Keratinocyte (primary cell): Measurements from ENCODE around the gene PRKAG1. TPM values are rescaled to one million over a fixed set of nuclear protein-coding genes. Genes with fewer than 3 reads are reported as not detected.

Source experiments
- DNase-seq: peaks from one replicate; pipeline ENCODE4 v3.0.0-alpha.2; 2011; ENCODE audit warnings: low read depth, missing footprints, low spot score
- FAIRE-seq: peaks from 2 replicates; lab custom pipeline; 2011; peaks lifted over from hg19 to GRCh38; lab: Jason Lieb, UNC
- H2AFZ ChIP-seq: 2 replicates; pipeline ENCODE4 v1.6.0; 2012; ENCODE audit warnings: low read length, control low read depth, inconsistent platforms; ENCODE audit not compliant: control insufficient read depth
- H3K27ac ChIP-seq: 2 replicates; pipeline ENCODE4 v1.5.1; 2011; ENCODE audit warnings: low read length; ENCODE audit not compliant: control insufficient read depth, insufficient read depth
- H3K27me3 ChIP-seq: 3 replicates; pipeline ENCODE4 v1.6.0; 2011; ENCODE audit warnings: low read length; ENCODE audit not compliant: control insufficient read depth, insufficient read depth; ENCODE audit errors: extremely low read depth
- H3K36me3 ChIP-seq, 2 experiments: 2 replicates in 1 of 2; 3 replicates in 1 of 2; pipeline ENCODE4 v1.5.1; 2011; ENCODE audit warnings: low read length in 2 of 2, mild to moderate bottlenecking in 1 of 2; ENCODE audit not compliant: control insufficient read depth in 2 of 2, insufficient read depth in 2 of 2; ENCODE audit errors: extremely low read depth in 1 of 2
- H3K4me1 ChIP-seq: 3 replicates; pipeline ENCODE4 v1.5.1; 2011; ENCODE audit warnings: low read length; ENCODE audit not compliant: control insufficient read depth, insufficient read depth; ENCODE audit errors: extremely low read depth
- H3K4me2 ChIP-seq: 3 replicates; pipeline ENCODE4 v1.6.0; 2011; ENCODE audit warnings: low read depth, low read length; ENCODE audit not compliant: control insufficient read depth, insufficient read depth; ENCODE audit errors: extremely low read depth
- H3K4me3 ChIP-seq, 3 experiments: fragments of 200-600 bp in 1 of 3; sonication (generic) in 1 of 3; 2 replicates in 2 of 3; 3 replicates in 1 of 3; pipeline ENCODE4 v1.5.1; 2011 to 2016; ENCODE audit warnings: low read length in 3 of 3, mild to moderate bottlenecking in 3 of 3, control low read depth in 2 of 3, inconsistent platforms in 1 of 3, low read depth in 1 of 3, mixed read lengths in 1 of 3, mixed run types in 1 of 3, moderate library complexity in 1 of 3; ENCODE audit not compliant: control insufficient read depth in 2 of 3, insufficient read depth in 2 of 3; ENCODE audit errors: extremely low read depth in 1 of 3
- H3K79me2 ChIP-seq: 2 replicates; pipeline ENCODE4 v1.6.0; 2012; ENCODE audit warnings: low read length; ENCODE audit not compliant: control insufficient read depth, insufficient read depth
- H3K9ac ChIP-seq: 3 replicates; pipeline ENCODE4 v1.6.0; 2011; ENCODE audit warnings: low read length; ENCODE audit not compliant: control insufficient read depth, insufficient read depth; ENCODE audit errors: extremely low read depth
- H3K9me1 ChIP-seq: 3 replicates; pipeline ENCODE4 v1.6.0; 2011; ENCODE audit warnings: low read length; ENCODE audit not compliant: control insufficient read depth, insufficient read depth; ENCODE audit errors: extremely low read depth
- H3K9me3 ChIP-seq: 2 replicates; pipeline ENCODE4 v1.5.1; 2012; ENCODE audit warnings: low read depth, low read length; ENCODE audit not compliant: control insufficient read depth
- H4K20me1 ChIP-seq: 3 replicates; pipeline ENCODE4 v1.6.0; 2011; ENCODE audit warnings: low read length; ENCODE audit not compliant: control insufficient read depth, insufficient read depth; ENCODE audit errors: extremely low read depth
- EZH2 ChIP-seq: IDR thresholded peaks from one replicate; pipeline ENCODE4 v1.6.1; 2012; ENCODE audit warnings: inconsistent platforms, mild to moderate bottlenecking, low read length, moderate library complexity
- dilution Hi-C: fragments of 300-500 bp; cut with MboI; formaldehyde crosslinking; loops from one replicate; pipeline ENCODE4 v1.7.0; 2020; ENCODE audit warnings: low sequenced_read_pairs; ENCODE audit not compliant: extremely low pct_ligation_motif_present
- polyA plus RNA-seq, 5 experiments: library from polyadenylated mRNA; depleted of rRNA in 3 of 5; stranded (reverse) in 3 of 5; stranded (forward) in 1 of 5; unstranded in 1 of 5; fragments of >200 nt; gene quantifications; 1 replicate in 1 of 5; 2 replicates in 3 of 5; 3 replicates in 1 of 5; pipeline versions ENCODE4 v1.2.1 to v1.2.3, GENCODE V29; 2011 to 2012; ENCODE audit warnings: missing spikeins in 2 of 5, low read depth in 1 of 5, low replicate concordance in 1 of 5
- TF ChIP-seq, protein P1 (sequence below), 3 experiments: IDR thresholded peaks in 1 of 3; conservative IDR thresholded peaks in 1 of 3; optimal IDR thresholded peaks in 1 of 3; 2 replicates in 2 of 3; 3 replicates in 1 of 3; pipeline versions ENCODE3 to v1.5.1; 2011; ENCODE audit warnings: low read length in 3 of 3, mild to moderate bottlenecking in 3 of 3, moderate library complexity in 2 of 3, control low read depth in 1 of 3, inconsistent platforms in 1 of 3; ENCODE audit not compliant: insufficient read depth in 2 of 3; ENCODE audit errors: extremely low read depth in 1 of 3

The PRKAG1 gene
- polyA plus RNA-seq, 1 donor (not counting 4 experiments of a cell fraction or from before 2014, with no cell fraction given): 125 TPM

DNA sequence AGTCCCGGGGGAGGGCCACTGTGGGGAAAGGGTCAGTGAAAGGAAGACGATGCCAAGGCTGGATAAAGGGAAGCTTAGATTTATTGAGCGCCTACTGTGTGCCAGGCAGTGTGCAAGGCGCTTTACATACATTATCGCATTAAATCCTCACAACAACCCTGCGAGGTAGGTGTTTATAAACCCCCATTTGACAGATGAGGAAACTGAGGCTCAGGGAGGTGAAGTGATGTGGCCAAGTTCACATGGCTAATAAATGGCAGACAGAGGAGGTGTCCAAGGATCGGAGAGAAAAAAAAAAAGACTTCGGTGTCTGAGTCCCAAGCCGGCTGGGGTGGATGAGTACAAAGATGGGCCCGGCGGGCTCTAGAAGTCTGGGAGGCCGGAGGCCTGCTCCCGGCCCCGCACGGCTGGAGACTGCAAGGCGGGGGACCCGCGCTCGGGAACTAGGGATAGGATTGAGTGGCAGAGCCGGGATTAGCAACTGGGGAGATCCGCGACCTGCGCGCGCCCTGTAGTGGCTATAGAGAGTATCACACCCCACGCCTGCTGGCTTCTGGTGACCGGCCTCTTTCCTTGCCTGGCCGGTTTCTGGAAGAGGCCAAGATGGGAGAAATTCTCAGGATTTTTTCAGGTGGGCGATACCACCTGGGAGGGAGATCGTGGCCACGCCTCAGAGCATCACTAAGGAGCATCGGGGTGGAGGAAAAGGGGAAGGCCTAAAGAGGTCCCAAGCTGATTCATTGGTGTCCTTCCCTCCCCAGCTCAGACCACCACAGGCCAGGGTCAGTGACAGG is 23.3 kb downstream of the PRKAG1 start:
- H3K9ac ChIP-seq: no peak overlapping the region
- H3K4me2 ChIP-seq: peak overlapping the region; percentile 64
- H3K36me3 ChIP-seq: peaks cover 3% of the 10 kb centered on the region in 2 experiments
- FAIRE-seq (peak; percentile 39), DNase-seq (no peak)
- H4K20me1 ChIP-seq: no peaks in the 10 kb centered on the region
- TF ChIP-seq, protein P1, sequence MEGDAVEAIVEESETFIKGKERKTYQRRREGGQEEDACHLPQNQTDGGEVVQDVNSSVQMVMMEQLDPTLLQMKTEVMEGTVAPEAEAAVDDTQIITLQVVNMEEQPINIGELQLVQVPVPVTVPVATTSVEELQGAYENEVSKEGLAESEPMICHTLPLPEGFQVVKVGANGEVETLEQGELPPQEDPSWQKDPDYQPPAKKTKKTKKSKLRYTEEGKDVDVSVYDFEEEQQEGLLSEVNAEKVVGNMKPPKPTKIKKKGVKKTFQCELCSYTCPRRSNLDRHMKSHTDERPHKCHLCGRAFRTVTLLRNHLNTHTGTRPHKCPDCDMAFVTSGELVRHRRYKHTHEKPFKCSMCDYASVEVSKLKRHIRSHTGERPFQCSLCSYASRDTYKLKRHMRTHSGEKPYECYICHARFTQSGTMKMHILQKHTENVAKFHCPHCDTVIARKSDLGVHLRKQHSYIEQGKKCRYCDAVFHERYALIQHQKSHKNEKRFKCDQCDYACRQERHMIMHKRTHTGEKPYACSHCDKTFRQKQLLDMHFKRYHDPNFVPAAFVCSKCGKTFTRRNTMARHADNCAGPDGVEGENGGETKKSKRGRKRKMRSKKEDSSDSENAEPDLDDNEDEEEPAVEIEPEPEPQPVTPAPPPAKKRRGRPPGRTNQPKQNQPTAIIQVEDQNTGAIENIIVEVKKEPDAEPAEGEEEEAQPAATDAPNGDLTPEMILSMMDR (optimal IDR thresholded peaks at IDR 0.05 in 1 of 3, IDR thresholded peaks at IDR 0.05 in 1 of 3, conservative IDR thresholded peaks at IDR 0.05 in 1 of 3; ENCODE audit: extremely low read depth in 1 of 3, insufficient read depth in 2 of 3, low read length in 3 of 3): peak; percentile 76 to 89 (median 87)
- TF ChIP-seq EZH2: no peak
- no peak overlapping the region for H3K27ac ChIP-seq
- H3K9me1 ChIP-seq: no peaks in the 10 kb centered on the region
- H3K9me3 ChIP-seq: no peaks in the 10 kb centered on the region
- dilution Hi-C loops: no loop called here
- H3K27me3 ChIP-seq: peaks cover 24% of the 10 kb centered on the region
- H2AFZ ChIP-seq: no peak overlapping the region
- peak overlapping the region in 1 of 3 experiments; percentile 9 for H3K4me3 ChIP-seq
- H3K4me1 ChIP-seq: peaks cover 14% of the 10 kb centered on the region
- H3K79me2 ChIP-seq: no peaks in the 10 kb centered on the region

DNA sequence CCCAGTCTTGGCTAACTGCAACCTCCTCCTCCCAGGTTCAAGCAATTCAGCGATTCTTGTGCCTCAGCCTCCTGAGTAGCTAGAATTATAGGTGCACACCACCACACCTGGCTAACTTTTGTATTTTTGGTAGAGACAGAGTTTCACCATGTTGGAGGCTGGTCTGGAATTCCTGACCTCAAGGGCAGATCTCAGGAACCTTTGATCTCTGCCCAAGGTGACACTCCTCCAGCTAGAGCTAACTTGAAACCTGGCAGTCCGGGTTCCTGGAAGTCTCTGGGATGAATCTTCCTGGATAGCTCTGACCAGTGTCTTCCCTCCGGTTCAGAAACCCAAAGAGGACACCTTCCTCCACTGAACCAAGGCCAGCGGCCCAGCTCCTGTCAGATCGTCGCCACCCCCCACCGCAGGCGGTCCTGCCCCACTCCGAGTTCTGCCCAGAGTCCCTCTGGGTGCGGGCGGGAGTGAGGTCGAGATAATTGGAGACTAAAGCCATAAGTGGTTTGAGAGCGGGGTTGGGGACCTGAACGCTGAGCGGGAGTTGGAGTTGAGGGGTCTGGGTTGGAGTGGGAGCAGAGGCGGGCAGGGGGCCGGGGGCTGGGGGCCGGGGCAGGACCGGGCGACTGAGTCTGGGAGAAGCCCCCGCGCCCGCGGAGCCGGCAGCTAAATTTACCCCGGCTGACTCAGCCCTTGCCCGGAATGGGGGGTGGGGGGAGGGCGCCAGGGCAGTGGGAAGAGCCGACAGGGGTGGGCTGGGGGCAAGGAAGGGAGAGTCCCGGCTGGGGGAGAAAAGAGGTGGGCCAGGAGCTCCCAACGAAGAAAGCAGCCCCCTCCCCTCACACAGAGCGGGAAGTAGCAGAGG is 24.1 kb downstream of the PRKAG1 start:
- Histone ChIP-seq H3K4me2 (no peak overlapping the region), H3K9ac (no peak overlapping the region), H3K9me3 (no peaks in the 10 kb centered on the region), H3K36me3 (no peaks in the 10 kb centered on the region), H3K4me1 (peaks cover 8% of the 10 kb centered on the region), H3K9me1 (no peaks in the 10 kb centered on the region), H3K27me3 (peaks cover 24% of the 10 kb centered on the region), H2AFZ (no peak overlapping the region), H3K79me2 (no peaks in the 10 kb centered on the region), H3K4me3 (no peak overlapping the region), H4K20me1 (no peaks in the 10 kb centered on the region), H3K27ac (no peak overlapping the region)
- TF ChIP-seq EZH2: no peak
- TF ChIP-seq, protein P1 (optimal IDR thresholded peaks at IDR 0.05 in 1 of 3, IDR thresholded peaks at IDR 0.05 in 1 of 3, conservative IDR thresholded peaks at IDR 0.05 in 1 of 3; ENCODE audit: extremely low read depth in 1 of 3, insufficient read depth in 2 of 3, low read length in 3 of 3): no peak
- dilution Hi-C loops: no loop called here
- DNase-seq (no peak), FAIRE-seq (no peak)
